BJ (cell line): ENCODE measurements around the gene INHBC. TPM values are rescaled to one million over a fixed set of nuclear protein-coding genes. Genes with fewer than 3 reads are reported as not detected.

Experiments
- CTCF ChIA-PET: fragments of 350-600 bp; formaldehyde crosslinking; extraction: SDS; loops from one replicate; lab custom pipeline; 2021; ENCODE audit warnings: antibody characterized with exemption, inconsistent platforms; lab: Yijun Ruan, JAX
- POLR2A ChIA-PET: fragments of 300-600 bp; sonication (Branson Sonifier 250); formaldehyde crosslinking; extraction: SDS; loops from one replicate; lab custom pipeline; 2021; ENCODE audit warnings: antibody characterized with exemption; lab: Charles Lee
- DNase-seq: peaks from one replicate; pipeline ENCODE4 v3.0.0-alpha.2; 2011; ENCODE audit warnings: low read depth
- H3K27me3 ChIP-seq: 2 replicates; pipeline ENCODE4 v1.6.0; 2011; ENCODE audit warnings: low read length; ENCODE audit not compliant: control insufficient read depth, insufficient read depth
- H3K36me3 ChIP-seq: 2 replicates; pipeline ENCODE4 v1.5.1; 2011; ENCODE audit warnings: low read length; ENCODE audit not compliant: control insufficient read depth, insufficient read depth
- H3K4me3 ChIP-seq: 2 replicates; pipeline ENCODE4 v1.5.1; 2011; ENCODE audit warnings: low read depth, mild to moderate bottlenecking, control low read depth, low read length
- CTCF ChIP-seq: IDR thresholded peaks from 2 replicates; pipeline ENCODE4 v1.5.1; 2011; ENCODE audit warnings: low read depth, mild to moderate bottlenecking, control low read depth, inconsistent platforms, low read length, moderate library complexity; ENCODE audit not compliant: insufficient read depth
- polyA plus RNA-seq: library from polyadenylated mRNA; depleted of rRNA; stranded (reverse); fragments of >200 nt; gene quantifications from 2 replicates; pipeline ENCODE4 v1.2.3, GENCODE V29; 2011

INHBC gene
- polyA plus RNA-seq, 1 experiment: 0.09 TPM

GRCh38 chr12:57472391-57472790, 37.8 kb downstream of the INHBC start:
- POLR2A ChIA-PET: no interaction called here
- TF ChIP-seq CTCF: no peak
- Histone ChIP-seq H3K36me3 (no peaks in the 10 kb centered on the region), H3K27me3 (peaks cover 41% of the 10 kb centered on the region), H3K4me3 (no peak overlapping the region)
- CTCF ChIA-PET: interaction anchor here (3.2 to 3.8 kb wide), 2 partner anchors 10 to 14 kb away, joined by 17 to 20 read pairs; partner anchors contain the start of gene GLI1
- no peak for DNase-seq

- H3K36me3 ChIP-seq: no peaks in the 10 kb centered on the region
- H3K27me3 ChIP-seq: peaks cover 41% of the 10 kb centered on the region
- TF ChIP-seq CTCF: no peak
- POLR2A ChIA-PET: no interaction called here
- DNase-seq: no peak
- CTCF ChIA-PET: interaction anchor here (2.8 to 3.1 kb wide), 2 partner anchors 11 to 14 kb away, joined by 14 to 38 read pairs; partner anchors contain the start of gene GLI1
- no peak overlapping the region for H3K4me3 ChIP-seq
Observed at GRCh38 chr12:57473392-57473791, 38.8 kb downstream of the INHBC start.

DNA sequence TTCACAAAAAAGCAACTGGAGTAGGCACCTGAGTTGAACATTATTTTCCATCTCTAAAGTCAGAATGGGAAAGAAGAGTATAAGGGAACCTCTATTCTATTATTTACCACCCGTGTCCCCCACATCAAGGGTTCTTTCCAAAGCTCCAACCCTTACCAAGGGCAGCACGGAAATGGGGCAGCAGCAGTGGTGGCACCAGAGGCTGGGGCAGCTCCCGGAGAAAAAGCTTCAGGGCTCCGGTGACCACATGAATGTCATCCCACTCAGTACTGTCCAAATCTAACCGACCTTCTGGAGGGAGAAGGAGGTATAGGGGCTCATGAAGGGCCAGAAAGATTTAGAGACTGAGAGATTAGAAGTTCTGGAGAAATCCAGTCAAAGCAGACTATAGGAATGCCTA, 39.3 kb downstream of the INHBC start:
- H3K4me3 ChIP-seq: no peak overlapping the region
- H3K36me3 ChIP-seq: no peaks in the 10 kb centered on the region
- DNase-seq: no peak
- CTCF ChIA-PET: interaction anchor here (0.7 to 3.1 kb wide), 6 partner anchors 9 to 234 kb away, joined by 3 to 38 read pairs (median 4); partner anchors contain the start of gene GLI1
- POLR2A ChIA-PET: no interaction called here
- no peak for TF ChIP-seq CTCF
- peaks cover 41% of the 10 kb centered on the region for H3K27me3 ChIP-seq

- POLR2A ChIA-PET: no interaction called here
- peaks cover 41% of the 10 kb centered on the region for H3K27me3 ChIP-seq
- CTCF ChIA-PET: interaction anchor here (0.7 to 3.1 kb wide), 7 partner anchors 9 to 235 kb away, joined by 3 to 38 read pairs (median 5); partner anchors contain the start of gene GLI1
- no peaks in the 10 kb centered on the region for H3K36me3 ChIP-seq
- no peak for TF ChIP-seq CTCF
- H3K4me3 ChIP-seq: no peak overlapping the region
- no peak for DNase-seq
Observed at GRCh38 chr12:57474430-57474829, 39.8 kb downstream of the INHBC start.

- H3K27me3 ChIP-seq: peaks cover 41% of the 10 kb centered on the region
- no peak for TF ChIP-seq CTCF
- POLR2A ChIA-PET: no interaction called here
- H3K36me3 ChIP-seq: no peaks in the 10 kb centered on the region
- DNase-seq: no peak
- no peak overlapping the region for H3K4me3 ChIP-seq
- CTCF ChIA-PET: interaction anchor here (1.0 to 3.1 kb wide), 8 partner anchors 9 to 235 kb away, joined by 3 to 38 read pairs (median 6); partner anchors contain the start of gene GLI1
Observed at GRCh38 chr12:57474862-57475261, 40.3 kb downstream of the INHBC start.
